HFFc6 (cell line): ENCODE data around the gene ZC3H7B. TPM values are rescaled to one million over a fixed set of nuclear protein-coding genes. Genes with fewer than 3 reads are reported as not detected.

Source experiments
- DNase-seq: peaks from one replicate; pipeline ENCODE4 v3.0.0-alpha.2; 2018
- H3K27ac Mint-ChIP-seq: 2 replicates; pipeline ENCODE4 v1.8.0; 2020; ENCODE audit warnings: mild to moderate bottlenecking, mixed read lengths
- H3K27me3 Mint-ChIP-seq: 2 replicates; pipeline ENCODE4 v1.8.0; 2021; ENCODE audit warnings: mild to moderate bottlenecking, moderate library complexity, mixed read lengths; ENCODE audit not compliant: insufficient read depth
- H3K36me3 Mint-ChIP-seq: 2 replicates; pipeline ENCODE4 v1.8.0; 2021; ENCODE audit warnings: low read depth, mixed read lengths
- H3K4me1 Mint-ChIP-seq: 2 replicates; pipeline ENCODE4 v1.8.0; 2020; ENCODE audit warnings: low read depth, mixed read lengths
- H3K4me3 Mint-ChIP-seq: 2 replicates; pipeline ENCODE4 v1.8.0; 2020; ENCODE audit warnings: mild to moderate bottlenecking, moderate library complexity, mixed read lengths
- H3K9me3 Mint-ChIP-seq: 2 replicates; pipeline ENCODE4 v1.8.0; 2020; ENCODE audit warnings: mild to moderate bottlenecking, mixed read lengths
- total RNA-seq, 6 experiments: library from RNA; stranded (reverse); fragmentation: NEBNext Ultra II Directional; extraction: Animal tissue kit (Norgen Biotek cat#: 25700); gene quantifications; 2 replicates in 1 of 6; 3 replicates in 5 of 6; pipeline ENCODE4 v1.2.3, GENCODE V29; 2021
- TF ChIP-seq, protein P1 (sequence below): fragments of 200-600 bp; sonication (generic); IDR thresholded peaks from 2 replicates; pipeline ENCODE4 v1.5.0; 2021; ENCODE audit warnings: antibody characterized with exemption, mild to moderate bottlenecking

ZC3H7B gene
- total RNA-seq, 6 experiments from 2014 or later, result 108 to 137 (median 130) TPM

DNA sequence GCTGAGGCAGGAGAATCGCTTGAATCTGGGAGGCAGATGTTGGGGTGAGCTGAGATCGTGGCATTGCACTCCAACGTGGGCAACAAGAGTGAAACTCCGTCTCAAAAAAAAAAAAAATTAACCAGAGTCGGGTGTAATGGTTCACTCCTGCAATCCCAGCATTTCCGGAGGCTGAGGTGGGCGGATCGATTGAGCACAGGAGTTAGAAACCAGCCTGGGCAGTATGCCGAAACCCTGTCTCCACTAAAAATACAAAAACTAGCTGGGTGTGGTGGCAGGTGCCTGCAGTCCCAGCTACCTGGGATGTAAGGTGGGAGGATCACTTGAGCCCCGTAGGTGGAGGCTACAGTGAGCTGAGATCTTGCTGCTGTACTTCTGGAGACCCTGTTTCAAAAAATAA lies 16.9 kb upstream of the ZC3H7B start:
- peak overlapping the region; percentile 95 for H3K27ac Mint-ChIP-seq
- H3K27me3 Mint-ChIP-seq, result no peaks in the 10 kb centered on the region; the same call in none of the 2 replicates
- DNase-seq, result no peak
- no peaks in the 10 kb centered on the region for H3K9me3 Mint-ChIP-seq
- peaks cover 65% of the 10 kb centered on the region for H3K4me1 Mint-ChIP-seq
- peak overlapping the region; percentile 97 for H3K4me3 Mint-ChIP-seq
- H3K36me3 Mint-ChIP-seq, result peaks cover 36% of the 10 kb centered on the region
- TF ChIP-seq, protein P1, sequence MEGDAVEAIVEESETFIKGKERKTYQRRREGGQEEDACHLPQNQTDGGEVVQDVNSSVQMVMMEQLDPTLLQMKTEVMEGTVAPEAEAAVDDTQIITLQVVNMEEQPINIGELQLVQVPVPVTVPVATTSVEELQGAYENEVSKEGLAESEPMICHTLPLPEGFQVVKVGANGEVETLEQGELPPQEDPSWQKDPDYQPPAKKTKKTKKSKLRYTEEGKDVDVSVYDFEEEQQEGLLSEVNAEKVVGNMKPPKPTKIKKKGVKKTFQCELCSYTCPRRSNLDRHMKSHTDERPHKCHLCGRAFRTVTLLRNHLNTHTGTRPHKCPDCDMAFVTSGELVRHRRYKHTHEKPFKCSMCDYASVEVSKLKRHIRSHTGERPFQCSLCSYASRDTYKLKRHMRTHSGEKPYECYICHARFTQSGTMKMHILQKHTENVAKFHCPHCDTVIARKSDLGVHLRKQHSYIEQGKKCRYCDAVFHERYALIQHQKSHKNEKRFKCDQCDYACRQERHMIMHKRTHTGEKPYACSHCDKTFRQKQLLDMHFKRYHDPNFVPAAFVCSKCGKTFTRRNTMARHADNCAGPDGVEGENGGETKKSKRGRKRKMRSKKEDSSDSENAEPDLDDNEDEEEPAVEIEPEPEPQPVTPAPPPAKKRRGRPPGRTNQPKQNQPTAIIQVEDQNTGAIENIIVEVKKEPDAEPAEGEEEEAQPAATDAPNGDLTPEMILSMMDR, result no peak

DNA sequence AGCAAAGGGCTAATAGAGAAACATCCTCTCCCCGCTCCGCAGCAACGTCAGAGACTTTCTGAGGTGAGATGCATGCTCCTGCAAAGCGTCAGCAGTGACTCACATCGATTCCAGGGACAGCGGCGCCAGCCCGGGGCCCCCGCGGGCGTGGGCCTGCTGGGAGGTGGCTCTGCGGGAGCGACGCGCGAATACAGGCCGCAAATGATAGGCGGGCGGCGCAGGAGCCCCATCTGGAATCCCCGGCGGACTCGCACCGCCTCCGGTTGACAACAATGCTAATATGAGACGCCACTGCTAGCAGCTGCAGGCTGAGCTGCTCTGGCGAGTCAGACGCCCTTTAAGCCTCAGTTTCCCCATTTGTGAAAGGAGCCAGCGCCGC lies 15.9 kb upstream of the ZC3H7B start:
- peaks cover 34% of the 10 kb centered on the region for H3K36me3 Mint-ChIP-seq
- peak overlapping the region; percentile 97 for H3K4me3 Mint-ChIP-seq
- H3K9me3 Mint-ChIP-seq, result no peaks in the 10 kb centered on the region
- H3K27ac Mint-ChIP-seq, result peak overlapping the region; percentile 95
- H3K4me1 Mint-ChIP-seq, result peaks cover 75% of the 10 kb centered on the region
- peak; percentile 94 for DNase-seq
- H3K27me3 Mint-ChIP-seq, result no peaks in the 10 kb centered on the region; the same call in none of the 2 replicates
- TF ChIP-seq, protein P1, result no peak

DNA sequence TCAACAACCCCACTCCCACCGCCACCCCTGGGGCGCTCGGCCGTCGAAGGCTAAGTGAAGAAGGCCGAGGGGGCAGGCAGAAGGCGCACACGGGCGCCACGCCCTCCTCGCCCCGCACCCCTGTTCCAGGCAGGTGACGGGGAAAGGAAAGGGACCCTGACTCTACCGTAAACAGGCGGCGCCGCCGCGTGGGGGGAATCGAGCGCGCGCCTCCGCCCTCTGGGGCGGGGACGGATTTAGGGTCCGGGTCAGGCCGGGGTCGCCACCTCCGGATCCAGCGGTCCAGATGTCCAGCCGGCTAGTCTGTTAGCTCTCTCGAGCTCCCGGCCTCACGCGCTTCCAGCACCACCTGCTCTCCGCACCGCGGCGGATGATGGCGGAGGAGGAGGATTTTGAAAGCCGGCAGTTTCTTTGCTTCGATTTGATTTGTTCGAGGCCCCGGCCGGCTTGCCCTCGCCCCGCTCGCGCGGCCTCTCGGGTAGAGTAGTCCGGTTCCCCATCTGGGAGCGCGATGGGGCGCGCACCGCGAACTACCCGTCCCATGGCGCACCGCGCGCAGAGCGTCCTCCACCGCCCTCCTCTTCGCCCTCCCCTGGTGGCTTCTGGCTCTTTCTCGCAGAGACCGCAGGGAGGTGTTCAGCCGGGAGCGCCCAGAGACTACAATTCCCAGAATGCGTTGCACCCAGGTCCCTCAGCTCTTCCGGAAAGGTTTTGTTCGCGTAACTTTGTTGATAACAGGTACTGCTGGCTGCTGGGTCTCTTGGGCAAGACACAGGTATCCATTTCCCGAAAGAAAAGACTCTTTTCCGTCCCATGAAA lies 15.3 kb upstream of the ZC3H7B start, which contains the start of gene RANGAP1:
Gene RANGAP1, minus strand, starts transcription at position 368 of the 819 bp plus-strand sequence. CDS start 5,143 bp downstream, outside the sequence.
- peak; percentile 98 for DNase-seq
- TF ChIP-seq, protein P1, result peak; percentile 50
- Mint-ChIP-seq H3K9me3 (no peaks in the 10 kb centered on the region), H3K27me3 (no peaks in the 10 kb centered on the region; the same call in none of the 2 replicates), H3K4me1 (peaks cover 76% of the 10 kb centered on the region), H3K4me3 (peak within 1 kb of the TSS; percentile 97), H3K27ac (peak within 1 kb of the TSS; percentile 95), H3K36me3 (peaks cover 28% of the 10 kb centered on the region)

DNA sequence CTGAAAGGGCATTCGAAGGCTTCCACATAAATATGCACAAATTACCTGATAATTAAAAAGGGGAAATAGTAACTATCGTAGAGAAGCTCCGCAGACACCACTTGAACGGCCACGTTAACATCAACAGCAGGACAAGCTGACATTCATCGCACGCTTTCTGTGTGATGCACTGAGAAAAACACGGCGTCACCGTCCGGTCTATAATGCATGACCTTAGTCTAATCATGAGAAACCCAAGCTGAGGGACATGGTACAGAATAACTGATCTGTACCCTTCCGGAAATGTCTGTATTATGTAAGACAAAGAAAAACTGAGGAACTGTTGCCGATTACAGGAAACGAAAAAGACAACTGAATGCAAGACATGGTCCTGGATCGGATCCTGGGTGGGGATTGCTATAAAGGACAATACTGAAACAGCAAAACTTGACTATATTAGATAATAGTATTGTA lies 14.7 kb upstream of the ZC3H7B start:
- H3K4me1 Mint-ChIP-seq, result peaks cover 73% of the 10 kb centered on the region
- H3K27ac Mint-ChIP-seq, result peak overlapping the region; percentile 95
- DNase-seq, result no peak
- no peaks in the 10 kb centered on the region; the same call in none of the 2 replicates for H3K27me3 Mint-ChIP-seq
- peaks cover 28% of the 10 kb centered on the region for H3K36me3 Mint-ChIP-seq
- H3K9me3 Mint-ChIP-seq, result no peaks in the 10 kb centered on the region
- TF ChIP-seq, protein P1, result no peak
- peak overlapping the region; percentile 97 for H3K4me3 Mint-ChIP-seq

GRCh38 chr22:41288245-41288946 lies 12.9 kb upstream of the ZC3H7B start:
- Mint-ChIP-seq H3K36me3 (peaks cover 17% of the 10 kb centered on the region), H3K27me3 (no peaks in the 10 kb centered on the region; the same call in none of the 2 replicates), H3K27ac (peak overlapping the region; percentile 92), H3K4me1 (peaks cover 64% of the 10 kb centered on the region), H3K9me3 (no peaks in the 10 kb centered on the region), H3K4me3 (peak overlapping the region; percentile 80)
- TF ChIP-seq, protein P1, result no peak
- DNase-seq, result peak; percentile 76
